HG03521 (cell line): ENCODE data around the gene FGD4.
"Not testable (repeated sequence)": the region's sequence is repeated elsewhere in the genome, so short reads cannot be mapped to it uniquely, and the experiment has no call there.

Experiments
- ATAC-seq: cut with Tn5 transposase; IDR thresholded peaks from one replicate; pipeline ENCODE4 v1.9.1; 2021; ENCODE audit warnings: mild to moderate bottlenecking, moderate library complexity; ENCODE audit not compliant: unreplicated experiment

Gene FGD4

GRCh38 chr12:32516230-32516629 lies 116.9 kb downstream of the FGD4 start:
- ATAC-seq, result no peak

GRCh38 chr12:32517966-32518365 lies 118.6 kb downstream of the FGD4 start:
- ATAC-seq, result no peak

GRCh38 chr12:32519047-32519446 lies 119.7 kb downstream of the FGD4 start:
- ATAC-seq, result no peak

- no peak for ATAC-seq
Measured at GRCh38 chr12:32522331-32523221, 123.2 kb downstream of the FGD4 start.

GRCh38 chr12:32525802-32526201 lies 126.4 kb downstream of the FGD4 start:
- ATAC-seq, result not testable (repeated sequence)

- not testable (repeated sequence) for ATAC-seq
Measured at GRCh38 chr12:32526343-32526742, 127.0 kb downstream of the FGD4 start.

GRCh38 chr12:32532422-32532821 lies 133.1 kb downstream of the FGD4 start:
- ATAC-seq, result no peak

- no peak for ATAC-seq
Measured at GRCh38 chr12:32532951-32533350, 133.6 kb downstream of the FGD4 start.

- ATAC-seq, result not testable (repeated sequence)
Measured at GRCh38 chr12:32533506-32533905, 134.1 kb downstream of the FGD4 start.

GRCh38 chr12:32533971-32534590 lies 134.7 kb downstream of the FGD4 start:
- ATAC-seq, result peak; percentile 58

- no peak for ATAC-seq
Measured at GRCh38 chr12:32534698-32535097, 135.3 kb downstream of the FGD4 start.

- ATAC-seq, result no peak
Measured at GRCh38 chr12:32535288-32535999, 136.1 kb downstream of the FGD4 start.

- no peak for ATAC-seq
Measured at GRCh38 chr12:32536000-32536345, 136.6 kb downstream of the FGD4 start.

- ATAC-seq, result no peak
Measured at GRCh38 chr12:32541754-32542374, 142.5 kb downstream of the FGD4 start.

GRCh38 chr12:32542428-32543229 lies 143.3 kb downstream of the FGD4 start:
- ATAC-seq, result no peak

GRCh38 chr12:32544893-32545292 lies 145.5 kb downstream of the FGD4 start:
- ATAC-seq, result no peak

GRCh38 chr12:32545413-32545980 lies 146.1 kb downstream of the FGD4 start:
- no peak for ATAC-seq

- ATAC-seq, result no peak
Measured at GRCh38 chr12:32546272-32546671, 146.9 kb downstream of the FGD4 start.

GRCh38 chr12:32548691-32549281 lies 149.4 kb downstream of the FGD4 start:
- no peak for ATAC-seq

- ATAC-seq, result no peak
Measured at GRCh38 chr12:32549675-32550079, 150.3 kb downstream of the FGD4 start.
